Neural cell (in vitro differentiated cells): Measurements from ENCODE around the gene ZCRB1.

Experiments
- CTCF ChIP-seq: fragments of 450-650 bp; IDR thresholded peaks from 2 replicates; pipeline ENCODE4 v1.5.1; 2014; ENCODE audit warnings: antibody characterized with exemption, mild to moderate bottlenecking, moderate library complexity; ENCODE audit not compliant: poor library complexity, severe bottlenecking
- EP300 ChIP-seq: fragments of 450-650 bp; conservative IDR thresholded peaks from 2 replicates; pipeline ENCODE4 v1.6.1; 2014; ENCODE audit warnings: antibody characterized with exemption, mild to moderate bottlenecking, moderate library complexity; ENCODE audit not compliant: poor library complexity, severe bottlenecking
- EZH2 ChIP-seq: fragments of 200-600, 300-800 bp; shearing (Covaris generic), sonication (generic); IDR thresholded peaks from 2 replicates; pipeline ENCODE4 v1.6.1; 2014; ENCODE audit warnings: antibody characterized with exemption, low read length, borderline replicate concordance, mild to moderate bottlenecking; ENCODE audit not compliant: insufficient read depth, poor library complexity, severe bottlenecking
- MXI1 ChIP-seq: fragments of 450-650 bp; conservative IDR thresholded peaks from 2 replicates; pipeline ENCODE4 v1.6.1; 2014; ENCODE audit warnings: antibody characterized with exemption, mild to moderate bottlenecking; ENCODE audit not compliant: poor library complexity, severe bottlenecking
- POLR2AphosphoS5 ChIP-seq: IDR thresholded peaks from 2 replicates; pipeline ENCODE4 v1.6.1; 2012
- RAD21 ChIP-seq: fragments of 450-650 bp; conservative IDR thresholded peaks from 2 replicates; pipeline ENCODE4 v1.6.1; 2014; ENCODE audit warnings: antibody characterized with exemption, mild to moderate bottlenecking, moderate library complexity
- REST ChIP-seq: IDR thresholded peaks from 2 replicates; pipeline ENCODE4 v1.6.1; 2012; ENCODE audit warnings: borderline replicate concordance
- SMC3 ChIP-seq: fragments of 450-650 bp; conservative IDR thresholded peaks from 2 replicates; pipeline ENCODE4 v1.6.1; 2014; ENCODE audit warnings: antibody characterized with exemption, mild to moderate bottlenecking, moderate library complexity; ENCODE audit not compliant: poor library complexity
- TAF1 ChIP-seq: IDR thresholded peaks from 2 replicates; pipeline ENCODE4 v1.6.1; 2012; ENCODE audit warnings: low read depth

- TF ChIP-seq POLR2AphosphoS5 (no peak), CTCF (no peak), EP300 (no peak), EZH2 (no peak), RAD21 (no peak), SMC3 (no peak), REST (no peak), TAF1 (no peak), MXI1 (no peak)
Observed at GRCh38 chr12:42275499-42275898, 50.4 kb downstream of the ZCRB1 start.
